HepG2 (cell line): ENCODE data around the gene GTF2IRD2. TPM values are rescaled to one million over a fixed set of nuclear protein-coding genes. Genes with fewer than 3 reads are reported as not detected.
"Not testable (repeated sequence)": the region's sequence is repeated elsewhere in the genome, so short reads cannot be mapped to it uniquely, and the experiment has no call there.

Source experiments
- ATAC-seq: fragments of 200-7000 bp; cut with Tn5 transposase; 3 replicates; pipeline ENCODE4 v1.9.1; 2020; ENCODE audit warnings: mild to moderate bottlenecking, moderate library complexity
- BruUV-seq: library from RNA; stranded (reverse); fragments of 400-500 nt; replicated peaks from 2 replicates; lab custom pipeline; 2021; lab: Mats Ljungman, UMichigan
- CTCF ChIA-PET: fragments of 300-600 bp; formaldehyde crosslinking; extraction: SDS; loops from one replicate; lab custom pipeline; 2021; ENCODE audit warnings: low total read pairs, inconsistent platforms, low intra/inter-chr PET ratio; lab: Yijun Ruan, JAX
- POLR2A ChIA-PET: fragments of 350-600 bp; sonication (Branson Sonifier 250); formaldehyde crosslinking; loops from one replicate; lab custom pipeline; 2020; ENCODE audit warnings: antibody characterized with exemption, inconsistent platforms; lab: Yijun Ruan, JAX
- DNase-seq: peaks from one replicate; pipeline ENCODE4 v3.0.0-alpha.2; 2015; ENCODE audit warnings: low spot score
- FAIRE-seq: peaks from 3 replicates; lab custom pipeline; 2011; peaks lifted over from hg19 to GRCh38; lab: Jason Lieb, UNC
- H2AFZ ChIP-seq: one replicate; pipeline ENCODE4 v1.6.1; 2011; ENCODE audit warnings: low read length, inconsistent platforms
- H3K27ac ChIP-seq: fragments of 300-600 bp; 3 replicates; pipeline ENCODE4 v1.8.0; 2011; ENCODE audit warnings: mixed run types, mild to moderate bottlenecking, mixed read lengths, low read length, inconsistent platforms; ENCODE audit not compliant: insufficient read depth; ENCODE audit errors: extremely low read length
- H3K27me3 ChIP-seq, 2 experiments: fragments of 200-600 bp in 1 of 2; 2 replicates in 1 of 2; 3 replicates in 1 of 2; pipeline versions ENCODE4 v1.6.0 to v1.8.0; 2011; ENCODE audit warnings: low read length in 2 of 2, mild to moderate bottlenecking in 2 of 2, moderate library complexity in 2 of 2, inconsistent platforms in 1 of 2; ENCODE audit not compliant: insufficient read depth in 2 of 2, control insufficient read depth in 1 of 2
- H3K36me3 ChIP-seq, 2 experiments: fragments of 200-600 bp in 1 of 2; replicated peaks in 1 of 2; 2 replicates in 1 of 2; 3 replicates in 1 of 2; pipeline versions ENCODE4 v1.5.1 to v1.8.0; 2011; ENCODE audit warnings: low read length in 2 of 2, inconsistent platforms in 1 of 2; ENCODE audit not compliant: insufficient read depth in 2 of 2, control insufficient read depth in 1 of 2
- H3K4me1 ChIP-seq: 2 replicates; pipeline ENCODE4 v1.5.1; 2012; ENCODE audit warnings: low read length, inconsistent platforms; ENCODE audit not compliant: insufficient read depth
- H3K4me2 ChIP-seq: 2 replicates; pipeline ENCODE4 v1.6.0; 2011; ENCODE audit warnings: low read depth, low read length, inconsistent platforms
- H3K4me3 ChIP-seq, 3 experiments: fragments of 200-600 bp in 1 of 3; sonication (generic), shearing (Covaris generic) in 1 of 3; replicated peaks in 1 of 3; 2 replicates each; pipeline ENCODE4 v1.5.1; 2011 to 2016; ENCODE audit warnings: low read length in 3 of 3, inconsistent platforms in 2 of 3, low read depth in 2 of 3, mild to moderate bottlenecking in 2 of 3, control low read depth in 1 of 3, mixed read lengths in 1 of 3; ENCODE audit not compliant: insufficient read depth in 1 of 3
- H3K79me2 ChIP-seq: one replicate; pipeline ENCODE4 v1.6.1; 2011; ENCODE audit warnings: low read length, inconsistent platforms; ENCODE audit not compliant: insufficient read depth
- H3K9ac ChIP-seq: 2 replicates; pipeline ENCODE4 v1.6.0; 2011; ENCODE audit warnings: mild to moderate bottlenecking, low read depth, low read length, inconsistent platforms; ENCODE audit not compliant: insufficient read depth
- H3K9me3 ChIP-seq: 2 replicates; pipeline ENCODE4 v1.5.1; 2012; ENCODE audit warnings: mild to moderate bottlenecking, low read length
- H4K20me1 ChIP-seq: 2 replicates; pipeline ENCODE4 v1.6.0; 2011; ENCODE audit warnings: inconsistent platforms, mild to moderate bottlenecking, low read length, moderate library complexity; ENCODE audit not compliant: insufficient read depth
- WGBS: methylation state at CpG from one replicate; pipeline ENCODE4 v1.1.6; 2017; ENCODE audit warnings: low lambda C conversion rate; 5-methylcytosine and 5-hydroxymethylcytosine counted together
- in situ Hi-C: cut with HindIII; loops from 2 replicates; pipeline ENCODE4 v1.10.0; 2017; ENCODE audit warnings: low pct_unique_long_range_greater_than_20kb; ENCODE audit not compliant: extremely low pct_ligation_motif_present
- intact Hi-C: fragments of 100-400 bp; cut with micrococcal nuclease; formaldehyde crosslinking; loops from one replicate; pipeline ENCODE4 v1.10.0; 2022; ENCODE audit not compliant: unreplicated experiment
- polyA plus RNA-seq, 8 experiments: library from polyadenylated mRNA; depleted of rRNA in 3 of 8; stranded (reverse) in 7 of 8; unstranded in 1 of 8; fragments of >200 nt; fragmentation: Illumina TruSeq in 4 of 8; extraction: Trizol in 4 of 8; gene quantifications; 2 replicates each; pipeline versions ENCODE4 v1.2.1 to v1.2.3, GENCODE V29; 2011 to 2016; ENCODE audit warnings: low read depth in 4 of 8, missing spikeins in 1 of 8, mixed read lengths in 1 of 8; ENCODE audit not compliant: insufficient read depth in 1 of 8
- total RNA-seq, 5 experiments: library from RNA; depleted of rRNA; stranded (reverse); fragments of >200 nt; fragmentation: Illumina TruSeq; extraction: Trizol; gene quantifications; 2 replicates each; pipeline ENCODE4 v1.2.3, GENCODE V29; 2016; ENCODE audit warnings: low read depth in 1 of 5

GTF2IRD2 gene
- total and polyA plus RNA-seq, 2 of the 13 experiments (the other 11 are each of a cell fraction or from before 2014, with no cell fraction given), result 6.5 to 11.2 TPM

- H3K9ac ChIP-seq, H2AFZ ChIP-seq, H3K4me1 ChIP-seq, H4K20me1 ChIP-seq, H3K4me3 ChIP-seq, FAIRE-seq, H3K9me3 ChIP-seq, CTCF ChIA-PET, H3K79me2 ChIP-seq, H3K27ac ChIP-seq, H3K36me3 ChIP-seq, in situ Hi-C loops, BruUV-seq, H3K4me2 ChIP-seq, POLR2A ChIA-PET, intact Hi-C loops, H3K27me3 ChIP-seq, DNase-seq: not testable (repeated sequence)
- peak; percentile 16 for ATAC-seq
- no CpG with 5 or more reads among the region's 17 CpGs for WGBS
Observed at GRCh38 chr7:74765205-74765918, 86.0 kb downstream of the GTF2IRD2 start.

- H3K9me3 ChIP-seq, H3K27ac ChIP-seq, FAIRE-seq, CTCF ChIA-PET, H3K36me3 ChIP-seq, H3K79me2 ChIP-seq, intact Hi-C loops, DNase-seq, H3K9ac ChIP-seq, in situ Hi-C loops, H3K4me2 ChIP-seq, H3K4me3 ChIP-seq, H4K20me1 ChIP-seq, POLR2A ChIA-PET, H3K4me1 ChIP-seq, H2AFZ ChIP-seq, ATAC-seq, H3K27me3 ChIP-seq: not testable (repeated sequence)
- WGBS, result no CpG with 5 or more reads among the region's 3 CpGs
- TSS peak; percentile 41 for BruUV-seq
Observed at GRCh38 chr7:74758982-74759381, 92.4 kb downstream of the GTF2IRD2 start.

GRCh38 chr7:74758268-74758667 is 93.1 kb downstream of the GTF2IRD2 start:
- H2AFZ ChIP-seq, H3K9me3 ChIP-seq, H3K9ac ChIP-seq, H3K4me3 ChIP-seq, CTCF ChIA-PET, DNase-seq, FAIRE-seq, BruUV-seq, H3K4me1 ChIP-seq, H3K27me3 ChIP-seq, H3K36me3 ChIP-seq, H3K79me2 ChIP-seq, in situ Hi-C loops, H4K20me1 ChIP-seq, intact Hi-C loops, H3K27ac ChIP-seq, H3K4me2 ChIP-seq, ATAC-seq, POLR2A ChIA-PET: not testable (repeated sequence)
- WGBS, result no CpG with 5 or more reads among the region's 7 CpGs

GRCh38 chr7:74756673-74757072 is 94.7 kb downstream of the GTF2IRD2 start:
- H3K9me3 ChIP-seq, H3K4me3 ChIP-seq, CTCF ChIA-PET, BruUV-seq, H3K36me3 ChIP-seq, H3K4me1 ChIP-seq, H3K79me2 ChIP-seq, H3K27me3 ChIP-seq, POLR2A ChIA-PET, H2AFZ ChIP-seq, H4K20me1 ChIP-seq, DNase-seq, H3K27ac ChIP-seq, H3K4me2 ChIP-seq, FAIRE-seq, in situ Hi-C loops, H3K9ac ChIP-seq, ATAC-seq, intact Hi-C loops: not testable (repeated sequence)
- no CpG with 5 or more reads among the region's 5 CpGs for WGBS
